Nucleus accumbens (tissue), 56 donors: ENCODE results near the gene AP5S1.

ENCODE experiments used
- DNase-seq, 56 donors: peaks; one replicate each; lab custom pipeline; 2025; lab: John Stamatoyannopoulos, UW

The AP5S1 gene

GRCh38 chr20:3869839-3870634 lies 49.7 kb downstream of the AP5S1 start:
- DNase-seq = peak in 3 of 56 donors; percentile 13 to 30 (median 19)

DNA sequence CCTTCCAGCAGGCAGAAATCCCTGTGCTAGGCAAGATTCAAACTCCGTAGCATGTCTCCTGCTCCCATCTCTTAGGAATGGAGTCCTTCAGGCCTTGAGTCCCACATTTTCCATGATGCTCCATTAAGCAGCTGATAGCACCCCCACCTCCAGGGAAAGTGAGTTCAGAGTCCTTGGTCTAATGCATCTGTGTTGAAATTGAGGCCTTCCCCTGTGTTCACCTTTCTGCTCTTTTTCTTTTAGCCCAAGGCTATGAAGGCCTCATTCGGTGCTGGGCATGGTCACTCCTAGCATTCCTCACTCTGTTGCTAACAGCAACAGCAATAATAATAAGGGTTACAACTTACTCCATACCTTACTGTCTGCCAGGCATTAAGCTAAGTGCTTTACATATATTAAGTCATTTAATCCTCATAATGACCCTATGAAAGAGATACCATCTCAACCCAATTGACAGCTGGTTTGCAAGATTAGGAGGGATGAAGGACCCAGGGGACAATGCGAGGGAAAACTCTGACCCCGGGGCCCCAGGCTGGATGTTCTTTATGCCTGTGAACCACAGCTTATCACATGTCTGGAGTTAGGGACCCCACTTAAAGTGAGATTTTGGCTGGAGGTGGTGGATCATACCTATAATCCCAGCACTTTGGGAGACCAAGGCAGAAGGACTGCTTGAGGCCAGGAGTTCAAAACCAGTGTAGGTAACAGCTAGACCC lies 51.4 kb downstream of the AP5S1 start:
- no peak for DNase-seq

GRCh38 chr20:3873507-3873906 lies 53.2 kb downstream of the AP5S1 start:
- DNase-seq = no peak

DNA sequence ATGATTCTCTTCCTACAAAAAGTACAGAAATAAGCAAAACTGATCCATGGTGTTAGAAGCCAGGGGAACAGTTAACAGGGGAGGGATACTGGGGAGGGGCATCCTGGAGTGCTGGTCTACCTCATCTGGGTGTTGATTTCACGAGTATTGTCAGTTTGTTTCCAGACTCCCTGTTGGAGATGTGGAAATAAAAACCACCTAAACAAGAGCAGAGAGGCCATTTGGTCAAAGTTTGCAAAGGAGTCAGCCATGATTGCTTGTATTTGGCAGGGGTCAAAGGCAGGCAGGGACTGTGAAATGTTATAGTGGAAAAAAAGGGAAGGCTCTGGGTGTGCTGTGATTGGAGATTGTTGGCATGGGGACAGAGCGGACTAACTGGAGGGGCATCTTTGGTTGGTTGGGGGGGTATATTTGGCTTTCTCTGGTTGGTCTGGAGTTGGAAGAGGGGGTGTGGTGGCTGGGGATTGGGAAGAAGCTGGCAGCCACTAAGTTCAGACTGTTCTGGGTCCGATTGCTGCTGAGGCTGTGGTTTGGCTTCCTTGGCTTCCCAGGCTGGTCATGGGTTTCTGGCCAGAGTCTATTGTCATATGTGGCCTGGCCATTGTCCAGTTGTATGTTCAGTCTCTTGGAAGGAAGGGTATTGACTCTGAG lies 54.0 kb downstream of the AP5S1 start:
- DNase-seq = no peak

- peak in 1 of 56 donors; percentile 11 for DNase-seq
Measured at GRCh38 chr20:3875378-3875974, 55.1 kb downstream of the AP5S1 start.

DNA sequence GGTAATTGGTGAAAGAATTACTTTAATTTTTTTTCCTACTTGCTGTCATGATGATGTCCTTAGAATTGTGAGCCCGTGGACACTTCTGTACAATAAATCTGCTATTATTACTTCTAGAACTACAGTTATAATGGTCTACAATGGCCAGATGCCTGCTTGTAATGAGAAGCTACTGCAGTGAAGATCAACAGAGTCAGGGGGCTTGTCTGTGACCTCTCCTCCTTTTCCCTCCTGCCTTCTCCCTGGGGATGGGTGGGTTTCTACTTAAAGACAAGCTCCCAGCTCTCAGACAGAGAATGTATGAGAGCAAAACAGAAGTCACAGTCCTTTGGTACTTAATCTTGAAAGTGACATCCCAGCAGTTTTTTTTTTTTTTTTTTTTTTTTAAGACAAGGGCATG lies 55.7 kb downstream of the AP5S1 start:
- DNase-seq = no peak

DNA sequence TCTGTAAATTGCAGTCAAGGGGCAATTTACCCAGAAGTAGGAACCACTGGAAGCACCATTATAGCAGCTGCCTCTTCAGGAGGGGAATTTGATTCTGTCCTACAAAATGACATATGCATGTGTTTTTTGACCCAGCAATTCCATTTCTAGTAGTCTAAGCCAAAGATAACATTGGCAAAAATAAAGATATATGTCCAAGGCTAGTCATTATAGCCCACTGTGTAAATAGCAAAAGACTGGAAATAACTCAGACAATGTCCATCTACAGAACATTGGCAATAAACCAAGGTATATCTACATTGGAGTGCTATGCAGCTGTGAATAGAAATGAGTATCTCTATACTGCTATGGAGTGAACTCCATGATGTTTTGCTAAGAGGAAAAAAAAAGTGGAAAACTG lies 56.3 kb downstream of the AP5S1 start:
- no peak for DNase-seq
